Subcutaneous adipose tissue (tissue), 4 donors: ENCODE data around the gene SH3RF1. TPM values are rescaled to one million over a fixed set of nuclear protein-coding genes. Genes with fewer than 3 reads are reported as not detected.

ENCODE experiments used
- CTCF ChIP-seq: fragments of 450-650 bp; IDR thresholded peaks from one replicate; pipeline ENCODE4 v1.5.1; 2016; ENCODE audit warnings: low read depth, mild to moderate bottlenecking, control low read depth, antibody characterized with exemption, moderate library complexity
- total RNA-seq, 4 donors: library from RNA; depleted of rRNA; stranded (reverse); fragments of >200 nt; gene quantifications; one replicate each; pipeline ENCODE4 v1.1.0, GENCODE V29; 2016

SH3RF1 gene
- total RNA-seq: 10 to 100 TPM; 12.9 to 36.9 (median 20.8) TPM

DNA sequence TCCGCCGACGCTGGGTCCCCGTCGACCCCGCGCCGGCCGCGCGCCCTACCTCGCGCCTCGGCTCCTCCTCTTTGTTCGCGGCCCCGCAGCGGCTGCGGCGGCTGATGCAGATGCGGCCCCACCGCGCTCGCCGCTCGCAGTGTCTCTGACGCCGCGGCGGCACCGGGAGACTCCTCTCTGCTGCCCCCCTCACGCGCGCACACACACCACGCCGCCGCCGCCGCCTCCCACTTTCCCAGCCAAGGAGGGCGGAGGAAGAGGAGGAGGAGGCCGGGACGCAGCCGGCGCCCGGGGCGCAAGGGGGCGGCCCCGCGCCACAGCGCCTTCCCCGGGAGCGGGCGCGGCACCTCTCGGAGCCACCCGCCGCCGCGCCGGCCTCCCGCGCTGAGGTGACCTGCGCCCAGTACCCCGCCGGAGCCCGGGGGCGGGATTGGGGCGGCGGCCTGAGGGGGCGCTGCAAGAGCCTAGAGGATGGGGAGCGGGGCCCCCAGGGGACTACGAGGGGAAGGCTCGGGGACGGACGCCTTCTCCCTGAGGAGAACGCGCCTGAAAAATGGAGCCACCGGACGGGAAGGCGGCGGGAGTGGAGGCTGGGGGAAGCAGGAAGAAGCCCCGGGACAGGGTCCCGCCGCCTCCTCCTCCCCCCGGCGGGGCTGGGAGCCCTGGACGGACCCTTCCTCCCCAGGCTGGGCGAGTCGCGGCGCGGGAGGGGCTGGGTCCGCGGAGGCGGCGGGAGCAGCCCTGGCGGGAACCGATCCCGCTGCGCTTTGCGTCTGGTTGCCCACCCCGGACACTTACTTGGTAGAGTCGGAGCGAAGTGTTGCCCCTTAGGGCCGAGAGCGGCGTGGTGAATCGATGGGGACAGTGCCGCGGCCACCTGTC lies at the start of gene SH3RF1:
TSS of gene SH3RF1 (minus strand) at position 147 of the 882 bp plus-strand sequence. CDS start 1,744 bp downstream, outside the sequence.
- TF ChIP-seq CTCF: no peak

DNA sequence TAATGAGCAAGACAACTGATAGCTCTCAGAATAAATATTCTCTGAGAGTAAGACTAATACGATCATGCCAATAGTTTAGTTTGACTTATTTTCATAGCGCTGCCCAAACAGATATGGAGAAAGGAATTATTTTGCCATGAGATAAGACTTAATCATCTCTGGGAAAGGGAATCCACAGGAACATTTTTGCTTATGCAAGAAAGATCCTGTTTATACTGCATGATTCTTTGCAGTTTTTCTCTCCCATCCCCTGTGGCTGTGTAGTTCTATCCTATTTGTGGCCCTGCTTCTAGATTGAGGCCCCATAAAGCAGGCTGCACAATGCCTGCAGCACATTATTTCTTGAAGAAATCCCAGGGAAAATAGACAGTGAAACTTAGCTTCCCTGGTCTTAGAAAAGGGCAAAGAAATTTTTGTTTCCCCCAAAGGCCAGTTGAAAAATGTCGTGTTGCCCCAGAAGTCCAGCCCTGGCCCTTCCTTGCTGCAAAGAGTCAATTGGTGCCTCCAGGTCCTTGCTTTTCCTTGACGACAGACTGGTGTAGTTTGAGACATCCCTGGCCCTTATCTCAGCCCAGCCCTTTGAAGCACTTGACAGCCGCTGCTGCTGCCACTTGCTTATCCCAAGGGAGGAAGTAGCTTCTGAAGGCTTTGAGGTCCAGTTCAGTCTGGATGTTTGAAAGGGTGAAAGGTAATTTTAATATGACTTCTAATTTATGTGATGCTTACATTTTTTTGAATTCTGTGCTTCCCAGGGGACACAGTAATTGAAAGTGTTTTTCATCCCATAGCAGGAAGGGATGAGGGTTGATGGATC lies 45.0 kb upstream of the SH3RF1 start:
- no peak for TF ChIP-seq CTCF

GRCh38 chr4:169314906-169315305 lies 44.1 kb upstream of the SH3RF1 start:
- TF ChIP-seq CTCF: no peak

GRCh38 chr4:169313732-169314131 lies 43.0 kb upstream of the SH3RF1 start:
- TF ChIP-seq CTCF: no peak

DNA sequence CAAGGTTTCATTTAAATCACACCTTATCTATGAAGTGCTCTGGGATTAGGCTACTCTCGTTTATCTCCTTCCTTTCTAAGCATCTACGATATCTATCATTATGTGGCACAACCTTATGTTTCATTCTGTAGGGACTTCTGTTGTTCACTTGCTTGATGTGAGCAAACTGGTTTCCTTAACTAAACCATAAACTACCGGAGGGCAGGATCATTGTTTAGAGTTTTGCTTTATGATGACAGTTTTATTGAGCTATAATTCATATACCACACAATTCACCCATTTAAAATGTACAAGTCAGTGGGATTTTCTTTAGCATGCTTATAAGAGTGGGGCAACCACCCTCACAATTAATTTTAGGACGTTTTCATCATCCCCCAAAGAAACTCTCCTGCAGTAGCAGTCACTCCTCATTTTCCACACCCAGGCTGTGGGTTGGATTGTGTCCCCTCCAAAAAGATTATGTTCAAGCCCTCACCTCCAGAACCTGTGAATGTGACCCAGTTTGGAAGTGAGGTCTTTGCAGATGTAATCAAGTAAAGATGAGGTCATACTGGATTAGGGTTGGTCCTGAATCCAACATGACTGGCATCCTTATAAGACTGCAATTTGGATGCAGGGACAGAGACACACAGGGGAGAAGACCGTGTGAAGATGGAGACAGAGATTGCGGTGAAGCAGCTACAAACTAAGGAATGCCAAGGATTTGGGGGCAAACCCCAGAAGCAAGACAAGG lies 42.1 kb upstream of the SH3RF1 start:
- TF ChIP-seq CTCF: no peak

- no peak for TF ChIP-seq CTCF
Observed at GRCh38 chr4:169311643-169312365, 41.0 kb upstream of the SH3RF1 start.
